CD4-positive, alpha-beta T cell treated with Interleukin-10 for 1 hour (primary cell): Measurements from ENCODE around the gene RBP3.

Experiments
- DNase-seq: peaks from one replicate; pipeline ENCODE4 v3.0.0-alpha.2; 2020

The RBP3 gene

GRCh38 chr10:47348138-47348651, at the start of gene RBP3:
Gene RBP3, plus strand, starts transcription at chr10:47348363. Its CDS starts 122 bp downstream, at chr10:47348485.
- DNase-seq = no peak

GRCh38 chr10:47298715-47299114, 49.4 kb upstream of the RBP3 start:
- DNase-seq = no peak

GRCh38 chr10:47299611-47300428, 48.3 kb upstream of the RBP3 start, which contains the start of gene GDF10:
Gene GDF10, plus strand, starts transcription at chr10:47300197. Its CDS starts 455 bp downstream, at chr10:47300652.
- DNase-seq = no peak

GRCh38 chr10:47300429-47300931, 47.7 kb upstream of the RBP3 start:
- DNase-seq = no peak

- no peak for DNase-seq
Measured at GRCh38 chr10:47301833-47302232, 46.3 kb upstream of the RBP3 start.

GRCh38 chr10:47303105-47303504, 45.1 kb upstream of the RBP3 start:
- DNase-seq = no peak

- DNase-seq = no peak
Measured at GRCh38 chr10:47303866-47304265, 44.3 kb upstream of the RBP3 start.

GRCh38 chr10:47305566-47305965, 42.6 kb upstream of the RBP3 start:
- no peak for DNase-seq

GRCh38 chr10:47306387-47307210, 41.6 kb upstream of the RBP3 start:
- DNase-seq = no peak

GRCh38 chr10:47307381-47307780, 40.8 kb upstream of the RBP3 start:
- DNase-seq = no peak

GRCh38 chr10:47308775-47309174, 39.4 kb upstream of the RBP3 start:
- no peak for DNase-seq

GRCh38 chr10:47309408-47310089, 38.6 kb upstream of the RBP3 start:
- DNase-seq = peak; percentile 11

- no peak for DNase-seq
Measured at GRCh38 chr10:47310090-47310505, 38.1 kb upstream of the RBP3 start.

- peak; percentile 62 for DNase-seq
Measured at GRCh38 chr10:47311193-47311931, 36.8 kb upstream of the RBP3 start.

GRCh38 chr10:47311932-47312662, 36.1 kb upstream of the RBP3 start:
- peak; percentile 84 for DNase-seq

- no peak for DNase-seq
Measured at GRCh38 chr10:47312663-47312995, 35.5 kb upstream of the RBP3 start.

- no peak for DNase-seq
Measured at GRCh38 chr10:47314416-47314970, 33.7 kb upstream of the RBP3 start.

GRCh38 chr10:47315421-47315820, 32.7 kb upstream of the RBP3 start:
- no peak for DNase-seq

GRCh38 chr10:47316131-47316530, 32.0 kb upstream of the RBP3 start:
- no peak for DNase-seq

GRCh38 chr10:47317251-47317650, 30.9 kb upstream of the RBP3 start:
- no peak for DNase-seq

- no peak for DNase-seq
Measured at GRCh38 chr10:47318706-47319105, 29.5 kb upstream of the RBP3 start.
